Neural progenitor cell (in vitro differentiated cells): ENCODE results near the gene SUMO2. TPM values are rescaled to one million over a fixed set of nuclear protein-coding genes. Genes with fewer than 3 reads are reported as not detected.

Source experiments
- DNase-seq: peaks from one replicate; pipeline ENCODE4 v3.0.0-alpha.2; 2016; ENCODE audit warnings: low spot score
- H2AFZ ChIP-seq: fragments of 200-600 bp; sonication (generic); replicated peaks from 2 replicates; pipeline ENCODE4 v1.6.1; 2016; ENCODE audit warnings: antibody characterized with exemption
- H3F3A ChIP-seq: fragments of 200-600 bp; sonication (generic); 2 replicates; pipeline ENCODE4 v1.6.1; 2016; ENCODE audit warnings: antibody characterized with exemption, low read depth
- H3K27ac ChIP-seq: fragments of 200-600 bp; sonication (generic); 2 replicates; pipeline ENCODE4 v1.5.1; 2016; ENCODE audit warnings: mild to moderate bottlenecking
- H3K27me3 ChIP-seq: fragments of 200-600 bp; sonication (generic); 2 replicates; pipeline ENCODE4 v1.6.1; 2016; ENCODE audit warnings: mild to moderate bottlenecking, moderate library complexity
- H3K36me3 ChIP-seq: fragments of 200-600 bp; sonication (generic); 2 replicates; pipeline ENCODE4 v1.5.1; 2016
- H3K4me1 ChIP-seq: fragments of 200-600 bp; sonication (generic); 2 replicates; pipeline ENCODE4 v1.6.1; 2016; ENCODE audit warnings: mixed run types
- H3K4me2 ChIP-seq: fragments of 200-600 bp; sonication (generic); 2 replicates; pipeline ENCODE4 v1.6.1; 2016
- H3K4me3 ChIP-seq: fragments of 200-600 bp; sonication (generic); 2 replicates; pipeline ENCODE4 v1.5.1; 2016
- H3K79me2 ChIP-seq: fragments of 200-600 bp; sonication (generic); 2 replicates; pipeline ENCODE4 v1.6.1; 2016; ENCODE audit warnings: low read depth
- H3K9ac ChIP-seq: fragments of 200-600 bp; sonication (generic); 2 replicates; pipeline ENCODE4 v1.6.1; 2016
- H3K9me3 ChIP-seq: fragments of 200-600 bp; sonication (generic); 2 replicates; pipeline ENCODE4 v1.5.1; 2016; ENCODE audit warnings: low read depth
- H4K20me1 ChIP-seq: fragments of 200-600 bp; sonication (generic); 2 replicates; pipeline ENCODE4 v1.6.1; 2016; ENCODE audit warnings: low read depth
- H3K27ac Mint-ChIP-seq: 3 replicates; pipeline ENCODE4 v1.8.0; 2021; ENCODE audit warnings: mixed read lengths
- H3K27me3 Mint-ChIP-seq: 2 replicates; pipeline ENCODE4 v1.8.0; 2022; ENCODE audit warnings: low read depth, mild to moderate bottlenecking, inconsistent platforms, moderate library complexity, mixed read lengths; ENCODE audit not compliant: insufficient read depth
- H3K36me3 Mint-ChIP-seq: 3 replicates; pipeline ENCODE4 v1.8.0; 2021; ENCODE audit warnings: mixed read lengths
- H3K4me1 Mint-ChIP-seq: 3 replicates; pipeline ENCODE4 v1.8.0; 2021; ENCODE audit warnings: mixed read lengths
- H3K4me3 Mint-ChIP-seq: 3 replicates; pipeline ENCODE4 v1.8.0; 2021; ENCODE audit warnings: mild to moderate bottlenecking, moderate library complexity, mixed read lengths
- H3K9me3 Mint-ChIP-seq: 3 replicates; pipeline ENCODE4 v1.8.0; 2020; ENCODE audit warnings: mixed read lengths
- CTCF ChIP-seq: fragments of 200-600 bp; sonication (generic); IDR thresholded peaks from 2 replicates; pipeline ENCODE4 v1.5.1; 2017; ENCODE audit warnings: antibody characterized with exemption, mild to moderate bottlenecking
- EZH2 ChIP-seq: fragments of 200-600 bp; sonication (generic); IDR thresholded peaks from 2 replicates; pipeline ENCODE4 v1.6.1; 2017; ENCODE audit warnings: antibody characterized with exemption, mild to moderate bottlenecking, moderate library complexity
- EZH2phosphoT487 ChIP-seq: fragments of 200-600 bp; sonication (generic); IDR thresholded peaks from 2 replicates; pipeline ENCODE4 v1.6.1; 2017; ENCODE audit warnings: antibody characterized with exemption
- total RNA-seq: library from RNA; depleted of rRNA; stranded (reverse); fragments of >200 nt; gene quantifications from 2 replicates; pipeline ENCODE4 v1.2.3, GENCODE V29; 2015; ENCODE audit warnings: low replicate concordance

SUMO2 gene
- total RNA-seq, 1 donor from 2014 or later = 372 TPM

DNA sequence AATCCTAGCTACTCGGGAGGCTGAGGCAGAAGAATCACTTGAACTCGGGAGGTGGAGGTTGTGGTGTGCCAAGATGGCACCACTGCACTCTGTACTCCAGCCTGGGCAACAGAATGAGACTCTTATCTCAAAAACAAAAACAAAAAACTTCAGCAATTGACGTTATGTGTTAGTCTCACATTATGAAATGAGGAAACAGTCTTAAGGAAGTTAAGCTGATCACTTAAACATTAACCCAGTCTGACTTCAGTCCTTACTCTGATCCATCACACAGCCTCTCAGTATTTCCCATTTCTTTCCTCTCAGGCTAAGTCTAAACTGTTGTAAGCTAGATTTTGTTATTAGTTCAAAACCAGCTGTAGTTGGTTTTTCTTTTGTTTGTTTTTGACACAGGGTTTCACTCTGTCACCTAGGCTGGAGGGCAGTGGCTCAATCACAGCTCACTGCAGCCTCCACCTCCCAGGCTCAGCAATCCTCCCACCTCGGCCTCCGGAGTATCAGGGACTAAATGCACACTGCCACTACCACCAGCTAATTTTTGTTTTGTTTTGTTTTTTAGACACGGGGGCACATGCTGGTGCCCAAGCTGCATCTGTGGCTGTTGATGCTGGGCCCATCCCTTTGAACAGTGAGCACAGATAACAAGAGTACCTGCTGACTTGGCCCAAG is 34.7 kb downstream of the SUMO2 start:
- H3K4me1 ChIP-seq = peaks cover 9% of the 10 kb centered on the region
- no peaks in the 10 kb centered on the region for H3K27me3 ChIP-seq
- H3K9ac ChIP-seq = no peak overlapping the region
- H3K4me2 ChIP-seq = no peak overlapping the region
- Mint-ChIP-seq H3K4me3 (no peak overlapping the region), H3K27me3 (no peaks in the 10 kb centered on the region), H3K36me3 (peaks cover 33% of the 10 kb centered on the region), H3K9me3 (no peaks in the 10 kb centered on the region), H3K4me1 (peaks cover 16% of the 10 kb centered on the region), H3K27ac (no peak overlapping the region)
- no peak overlapping the region for H3K4me3 ChIP-seq
- no peak for DNase-seq
- TF ChIP-seq EZH2 (no peak), CTCF (no peak), EZH2phosphoT487 (no peak)
- H3F3A ChIP-seq = peaks cover 37% of the 10 kb centered on the region
- no peak overlapping the region for H2AFZ ChIP-seq
- no peak overlapping the region for H3K27ac ChIP-seq
- no peaks in the 10 kb centered on the region for H3K9me3 ChIP-seq
- peaks cover 91% of the 10 kb centered on the region for H4K20me1 ChIP-seq
- peaks cover 80% of the 10 kb centered on the region for H3K79me2 ChIP-seq
- H3K36me3 ChIP-seq = peaks cover 37% of the 10 kb centered on the region

DNA sequence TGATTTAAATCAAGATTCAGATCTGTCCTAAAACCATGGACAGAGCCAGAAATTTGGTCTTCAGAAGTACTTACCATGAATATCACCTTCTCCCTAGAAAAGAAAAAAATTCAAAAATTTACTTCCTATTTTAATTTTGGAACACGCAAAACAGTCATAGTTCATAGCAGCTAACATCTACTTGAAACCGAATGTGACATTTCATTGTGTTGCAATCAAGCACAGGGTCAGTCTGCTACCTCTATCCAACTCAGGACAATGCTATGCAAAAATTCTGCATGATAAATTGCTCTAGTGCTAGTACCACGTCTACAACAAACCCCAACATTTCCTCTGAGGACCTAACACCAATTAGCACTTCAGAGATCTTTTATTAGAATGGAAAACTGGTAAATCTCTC is 36.2 kb downstream of the SUMO2 start:
- Histone ChIP-seq H3K9me3 (no peaks in the 10 kb centered on the region), H4K20me1 (peaks cover 89% of the 10 kb centered on the region)
- no peak for DNase-seq

DNA sequence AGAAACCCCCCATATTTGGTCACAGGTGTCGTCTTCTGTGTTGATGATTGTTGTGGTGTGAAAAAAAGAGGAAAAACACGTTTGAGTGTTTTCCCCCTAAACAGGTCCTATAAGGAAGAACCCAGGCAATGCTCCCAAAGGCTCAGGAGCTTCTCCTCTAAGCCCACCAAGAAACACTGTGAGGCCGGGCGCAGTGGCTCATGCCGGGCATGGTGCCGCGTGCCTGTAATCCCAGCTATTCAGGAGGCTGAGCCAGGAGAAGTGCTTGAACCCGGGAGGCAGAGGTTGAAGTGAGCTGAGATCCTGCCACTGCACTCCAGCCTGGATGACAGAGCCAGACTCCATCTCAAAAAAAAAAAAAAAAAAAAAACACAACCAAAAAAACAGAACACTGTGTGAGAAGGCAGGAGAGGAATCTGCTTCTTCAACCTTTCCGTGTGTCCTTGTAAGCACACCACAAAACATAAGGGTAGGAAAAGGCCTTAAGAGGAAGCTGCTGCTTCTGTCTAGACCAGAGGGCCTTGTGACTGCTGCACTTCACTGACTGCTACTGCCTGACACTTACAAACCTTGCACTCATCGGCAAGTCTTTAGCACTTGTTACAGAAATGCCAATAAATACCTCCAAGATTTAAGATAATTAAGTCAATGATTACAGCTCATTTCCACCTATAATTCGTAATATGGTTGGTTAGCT is 37.8 kb downstream of the SUMO2 start:
- peaks cover 41% of the 10 kb centered on the region for H3K36me3 Mint-ChIP-seq
- no peaks in the 10 kb centered on the region for H3K27me3 ChIP-seq
- H3K27ac Mint-ChIP-seq = no peak overlapping the region
- peaks cover 88% of the 10 kb centered on the region for H4K20me1 ChIP-seq
- H3K36me3 ChIP-seq = peaks cover 46% of the 10 kb centered on the region
- no peak overlapping the region for H3K4me2 ChIP-seq
- H3K9ac ChIP-seq = no peak overlapping the region
- no peaks in the 10 kb centered on the region for H3K4me1 ChIP-seq
- no peaks in the 10 kb centered on the region for H3K9me3 Mint-ChIP-seq
- no peak for DNase-seq
- no peak overlapping the region for H3K27ac ChIP-seq
- H3K27me3 Mint-ChIP-seq = no peaks in the 10 kb centered on the region
- peaks cover 55% of the 10 kb centered on the region for H3F3A ChIP-seq
- no peak overlapping the region for H2AFZ ChIP-seq
- TF ChIP-seq CTCF (no peak), EZH2 (no peak), EZH2phosphoT487 (no peak)
- H3K9me3 ChIP-seq = no peaks in the 10 kb centered on the region
- H3K4me1 Mint-ChIP-seq = peaks cover 2% of the 10 kb centered on the region
- no peak overlapping the region for H3K4me3 ChIP-seq
- no peak overlapping the region for H3K4me3 Mint-ChIP-seq
- peaks cover 76% of the 10 kb centered on the region for H3K79me2 ChIP-seq

More for the DNA sequence above, 36.2 kb downstream of the SUMO2 start:
- Histone ChIP-seq H2AFZ (no peak overlapping the region), H3K27ac (no peak overlapping the region), H3F3A (peaks cover 45% of the 10 kb centered on the region), H3K4me3 (no peak overlapping the region), H3K4me2 (no peak overlapping the region), H3K4me1 (no peaks in the 10 kb centered on the region), H3K79me2 (peaks cover 76% of the 10 kb centered on the region), H3K9ac (no peak overlapping the region), H3K27me3 (no peaks in the 10 kb centered on the region), H3K36me3 (peaks cover 40% of the 10 kb centered on the region)
- Mint-ChIP-seq H3K36me3 (peaks cover 35% of the 10 kb centered on the region), H3K27ac (no peak overlapping the region), H3K4me1 (peaks cover 2% of the 10 kb centered on the region), H3K27me3 (no peaks in the 10 kb centered on the region), H3K4me3 (no peak overlapping the region), H3K9me3 (no peaks in the 10 kb centered on the region)
- no peak for TF ChIP-seq CTCF
